Erythroblast (primary cell): ENCODE results near the gene ADGRA3.

ENCODE experiments used
- GATA1 ChIP-seq: IDR thresholded peaks from 2 replicates; pipeline ENCODE4 v1.6.1; 2011; ENCODE audit warnings: low read depth, mild to moderate bottlenecking, control low read depth, low read length, moderate library complexity
- POLR2A ChIP-seq: IDR thresholded peaks from 2 replicates; pipeline ENCODE4 v1.6.1; 2011; ENCODE audit warnings: mild to moderate bottlenecking, low read length

DNA sequence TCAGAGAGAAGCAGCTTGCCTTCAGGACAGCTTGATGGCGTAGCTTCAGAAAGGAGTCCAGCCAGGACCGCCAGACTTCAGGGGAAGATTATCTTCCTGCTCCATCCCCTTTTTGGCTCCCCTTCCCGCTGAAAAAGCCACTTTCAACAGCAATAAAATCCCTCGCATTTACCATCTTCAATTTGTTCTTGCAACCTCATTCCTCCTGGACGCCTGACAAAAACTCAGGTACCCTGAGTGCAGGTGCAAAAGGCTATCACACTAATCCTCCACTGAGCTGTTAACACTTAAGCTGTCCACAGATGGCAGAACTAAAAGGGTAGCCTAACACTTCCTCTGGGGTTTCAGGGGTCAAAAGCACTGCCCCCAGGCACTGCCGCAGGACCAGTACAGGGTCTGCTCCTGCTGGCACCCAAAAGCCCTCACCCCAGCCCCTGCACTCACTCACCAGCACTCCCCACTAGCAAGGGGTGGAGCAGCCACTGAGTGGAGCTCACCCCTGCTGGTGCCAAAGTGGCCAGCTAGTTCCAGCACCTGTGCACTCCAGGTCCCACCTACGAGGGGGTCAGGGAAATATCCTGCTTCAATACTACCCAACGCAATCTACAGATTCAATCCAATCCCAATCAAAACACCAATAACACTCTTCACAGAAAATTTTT is 145.8 kb downstream of the ADGRA3 start:
- no peak for TF ChIP-seq POLR2A
- no peak for TF ChIP-seq GATA1
